B cell (primary cell): ENCODE data around the gene RAI1. TPM values are rescaled to one million over a fixed set of nuclear protein-coding genes. Genes with fewer than 3 reads are reported as not detected.

ENCODE experiments used
- ATAC-seq: fragments of 200-7000 bp; cut with Tn5 transposase; one replicate; pipeline ENCODE4 v1.10.0; 2021; ENCODE audit warnings: low read depth, mild to moderate bottlenecking, moderate number of reproducible peaks, moderate library complexity
- CTCF ChIA-PET: fragments of 350-600 bp; sonication (Branson Sonifier 250); formaldehyde crosslinking; loops from one replicate; lab custom pipeline; 2021; ENCODE audit warnings: antibody characterized with exemption, inconsistent platforms; lab: Charles Lee
- POLR2A ChIA-PET: fragments of 350-600 bp; sonication (Branson Sonifier 250); formaldehyde crosslinking; loops from one replicate; lab custom pipeline; 2021; ENCODE audit warnings: antibody characterized with exemption; lab: Charles Lee
- DNase-seq: peaks from one replicate; pipeline ENCODE4 v3.0.0; 2013
- H2AFZ ChIP-seq: 2 replicates; pipeline ENCODE4 v1.6.1; 2012; ENCODE audit warnings: mild to moderate bottlenecking, low read depth, low read length; ENCODE audit not compliant: insufficient read depth, poor library complexity, severe bottlenecking
- H3K27ac ChIP-seq, 2 donors: 1 replicate in 1 of 2; 2 replicates in 1 of 2; pipeline ENCODE4 v1.5.1; 2012 to 2013; ENCODE audit warnings: low read length in 2 of 2, mild to moderate bottlenecking in 2 of 2, moderate library complexity in 1 of 2
- H3K27me3 ChIP-seq, 4 experiments: fragments of 200-600 bp in 1 of 4; sonication (generic) in 1 of 4; replicated peaks in 1 of 4; 1 replicate in 2 of 4; 2 replicates in 2 of 4; pipeline versions ENCODE4 v1.6.1 to v1.7.0; 2013 to 2016; ENCODE audit warnings: low read length in 3 of 4, mild to moderate bottlenecking in 2 of 4, mixed read lengths in 1 of 4, moderate library complexity in 1 of 4; ENCODE audit not compliant: insufficient read depth in 4 of 4, control insufficient read depth in 3 of 4; ENCODE audit errors: control extremely low read depth in 1 of 4
- H3K36me3 ChIP-seq, 2 experiments: replicated peaks in 1 of 2; 1 replicate in 1 of 2; 2 replicates in 1 of 2; pipeline versions ENCODE4 v1.6.1 to v1.7.1; 2013; ENCODE audit warnings: low read length in 1 of 2; ENCODE audit not compliant: insufficient read depth in 2 of 2, control insufficient read depth in 1 of 2; ENCODE audit errors: control extremely low read depth in 1 of 2, extremely low read depth in 1 of 2
- H3K4me1 ChIP-seq, 2 donors: fragments of 200-600 bp in 1 of 2; sonication (generic) in 1 of 2; 1 replicate in 1 of 2; 2 replicates in 1 of 2; pipeline versions ENCODE4 v1.5.1 to v1.6.1; 2013 to 2017; ENCODE audit warnings: low read length in 2 of 2; ENCODE audit not compliant: control insufficient read depth in 2 of 2, insufficient read depth in 2 of 2
- H3K4me2 ChIP-seq: replicated peaks from 2 replicates; pipeline ENCODE3; 2012; ENCODE audit warnings: mild to moderate bottlenecking, low read depth, low read length; ENCODE audit not compliant: poor library complexity, severe bottlenecking
- H3K4me3 ChIP-seq, 5 experiments: fragments of 200-600 bp in 1 of 5; sonication (generic) in 1 of 5; 1 replicate in 3 of 5; 2 replicates in 2 of 5; pipeline versions ENCODE4 v1.5.1 to v1.7.0; 2011 to 2016; ENCODE audit warnings: low read length in 4 of 5, mild to moderate bottlenecking in 4 of 5, low read depth in 2 of 5, control low read depth in 1 of 5, moderate library complexity in 1 of 5; ENCODE audit not compliant: insufficient read depth in 1 of 5; ENCODE audit errors: control extremely low read depth in 1 of 5, extremely low read depth in 1 of 5
- H3K79me2 ChIP-seq: fragments of 200-600 bp; sonication (generic); one replicate; pipeline ENCODE4 v1.6.0; 2016; ENCODE audit warnings: low read length; ENCODE audit not compliant: control insufficient read depth, insufficient read depth
- H3K9ac ChIP-seq: fragments of 200-600 bp; sonication (generic); 2 replicates; pipeline ENCODE4 v1.6.1; 2017; ENCODE audit warnings: mild to moderate bottlenecking, low read length, moderate library complexity
- H3K9me3 ChIP-seq, 3 donors: one replicate each; pipeline versions ENCODE4 v1.6.1 to v1.7.1; 2013; ENCODE audit warnings: low read length in 2 of 3; ENCODE audit not compliant: control insufficient read depth in 2 of 3, insufficient read depth in 1 of 3; ENCODE audit errors: control extremely low read depth in 1 of 3
- H4K20me1 ChIP-seq: 2 replicates; pipeline ENCODE4 v1.6.0; 2012; ENCODE audit warnings: mild to moderate bottlenecking, low read length; ENCODE audit not compliant: insufficient read depth, control insufficient read depth, poor library complexity, severe bottlenecking
- H3K27ac Mint-ChIP-seq: one replicate; pipeline ENCODE4 v1.8.0; 2021; ENCODE audit warnings: mixed read lengths
- H3K27me3 Mint-ChIP-seq: one replicate; pipeline ENCODE4 v1.8.0; 2021; ENCODE audit warnings: mixed read lengths
- H3K4me1 Mint-ChIP-seq: one replicate; pipeline ENCODE4 v1.8.0; 2021; ENCODE audit warnings: mixed read lengths
- H3K4me3 Mint-ChIP-seq: one replicate; pipeline ENCODE4 v1.8.0; 2021; ENCODE audit warnings: mixed read lengths
- H3K9me3 Mint-ChIP-seq: one replicate; pipeline ENCODE4 v1.8.0; 2022; ENCODE audit warnings: mixed read lengths; ENCODE audit not compliant: insufficient read depth
- EZH2 ChIP-seq: IDR thresholded peaks from 2 replicates; pipeline ENCODE4 v1.6.1; 2012; ENCODE audit warnings: borderline replicate concordance, low read depth, mild to moderate bottlenecking, moderate library complexity, low read length; ENCODE audit not compliant: insufficient read depth, poor library complexity, severe bottlenecking
- whole genome bisulfite sequencing: methylation state at CpG from one replicate; pipeline ENCODE4 v1.1.5; 2013; ENCODE audit warnings: missing lambda C conversion rate; ENCODE audit not compliant: insufficient coverage; 5-methylcytosine and 5-hydroxymethylcytosine counted together
- intact Hi-C: fragments of 100-400 bp; cut with micrococcal nuclease; formaldehyde crosslinking; loops from one replicate; pipeline ENCODE4 v1.10.0; 2022
- polyA plus RNA-seq: library from polyadenylated mRNA; depleted of rRNA; stranded (reverse); fragments of >200 nt; gene quantifications from 2 replicates; pipeline ENCODE4 v1.2.3, GENCODE V29; 2012
- total RNA-seq, 2 donors: library from RNA; stranded (reverse); fragments of 120-200 nt in 1 of 2; gene quantifications; 1 replicate in 1 of 2; 2 replicates in 1 of 2; pipeline versions ENCODE4 v1.2.3 to v1.2.4, GENCODE V29; 2013 to 2022
- TF ChIP-seq, protein P1 (sequence below): fragments of 200-600 bp; IDR thresholded peaks from one replicate; pipeline ENCODE4 v1.8.0; 2022; ENCODE audit warnings: antibody characterized with exemption, mild to moderate bottlenecking

The RAI1 gene
- total and polyA plus RNA-seq, 2 donors (not counting 1 experiment from before 2014, with no cell fraction given) = 4.7 to 34.0 TPM

DNA sequence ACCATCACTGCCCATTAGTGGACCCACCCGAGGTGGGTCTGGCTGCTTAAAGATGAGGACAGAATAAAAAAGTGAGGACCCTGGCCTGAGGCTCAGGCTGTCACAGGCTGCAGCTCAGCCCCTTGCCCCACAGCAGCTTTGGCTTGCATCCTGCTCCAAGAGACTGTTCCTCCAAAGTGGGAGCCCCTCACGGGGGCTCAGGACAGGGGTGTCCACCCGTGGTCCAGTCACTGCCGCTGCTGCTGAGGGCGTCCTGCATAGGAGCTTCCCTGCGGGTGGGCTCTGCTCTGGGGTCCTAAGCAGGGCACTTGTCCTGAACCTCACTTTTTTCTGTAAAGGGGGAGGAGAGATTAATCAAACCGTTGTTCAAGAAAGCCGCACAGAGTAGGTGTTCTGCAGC, 107.7 kb downstream of the RAI1 start:
- peaks cover 34% of the 10 kb centered on the region for H3K4me1 Mint-ChIP-seq
- ATAC-seq (no peak), DNase-seq (no peak)
- WGBS = 94% methylated on average over 8 of the region's 8 CpGs
- Histone ChIP-seq H4K20me1 (peaks cover 55% of the 10 kb centered on the region), H3K4me2 (no peak overlapping the region), H3K9me3 (no peaks in the 10 kb centered on the region), H3K27me3 (no peaks in the 10 kb centered on the region), H3K27ac (no peak overlapping the region), H3K79me2 (peaks cover 18% of the 10 kb centered on the region), H3K4me1 (peaks cover 21 to 33% of the 10 kb centered on the region in 2 donors), H3K9ac (no peak overlapping the region), H3K36me3 (peaks cover 0 to 3% of the 10 kb centered on the region in 2 experiments), H3K4me3 (no peak overlapping the region), H2AFZ (no peak overlapping the region)
- H3K9me3 Mint-ChIP-seq = no peaks in the 10 kb centered on the region
- intact Hi-C loops = no loop called here
- TF ChIP-seq, protein P1, sequence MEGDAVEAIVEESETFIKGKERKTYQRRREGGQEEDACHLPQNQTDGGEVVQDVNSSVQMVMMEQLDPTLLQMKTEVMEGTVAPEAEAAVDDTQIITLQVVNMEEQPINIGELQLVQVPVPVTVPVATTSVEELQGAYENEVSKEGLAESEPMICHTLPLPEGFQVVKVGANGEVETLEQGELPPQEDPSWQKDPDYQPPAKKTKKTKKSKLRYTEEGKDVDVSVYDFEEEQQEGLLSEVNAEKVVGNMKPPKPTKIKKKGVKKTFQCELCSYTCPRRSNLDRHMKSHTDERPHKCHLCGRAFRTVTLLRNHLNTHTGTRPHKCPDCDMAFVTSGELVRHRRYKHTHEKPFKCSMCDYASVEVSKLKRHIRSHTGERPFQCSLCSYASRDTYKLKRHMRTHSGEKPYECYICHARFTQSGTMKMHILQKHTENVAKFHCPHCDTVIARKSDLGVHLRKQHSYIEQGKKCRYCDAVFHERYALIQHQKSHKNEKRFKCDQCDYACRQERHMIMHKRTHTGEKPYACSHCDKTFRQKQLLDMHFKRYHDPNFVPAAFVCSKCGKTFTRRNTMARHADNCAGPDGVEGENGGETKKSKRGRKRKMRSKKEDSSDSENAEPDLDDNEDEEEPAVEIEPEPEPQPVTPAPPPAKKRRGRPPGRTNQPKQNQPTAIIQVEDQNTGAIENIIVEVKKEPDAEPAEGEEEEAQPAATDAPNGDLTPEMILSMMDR = no peak
- no peak for TF ChIP-seq EZH2
- H3K27ac Mint-ChIP-seq = no peak overlapping the region
- CTCF ChIA-PET = no interaction called here
- no peak overlapping the region for H3K4me3 Mint-ChIP-seq
- H3K27me3 Mint-ChIP-seq = no peaks in the 10 kb centered on the region
- POLR2A ChIA-PET = no interaction called here

DNA sequence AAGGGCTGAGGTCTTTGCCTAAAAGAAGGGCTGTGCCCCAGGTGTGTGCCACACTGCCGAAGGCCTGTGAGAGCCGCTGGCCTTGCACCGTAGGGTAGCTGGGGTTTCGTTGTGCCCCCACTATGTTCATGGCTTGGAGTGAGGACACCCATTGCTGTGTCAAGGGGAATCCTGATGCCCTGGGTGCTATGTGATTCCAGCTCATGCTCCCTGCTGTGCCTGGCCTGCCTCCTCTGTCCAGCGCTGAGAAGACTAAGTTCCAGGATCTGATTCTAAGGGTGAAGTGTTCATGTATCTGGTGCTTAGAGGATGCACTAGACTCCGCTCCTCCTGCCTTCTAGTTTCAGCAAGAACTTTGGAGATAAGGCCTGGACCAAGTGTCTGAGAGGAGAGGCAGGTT, 108.2 kb downstream of the RAI1 start:
- DNase-seq = no peak
- no peak overlapping the region for H3K27ac ChIP-seq
- H3K36me3 ChIP-seq = peaks cover 0 to 8% of the 10 kb centered on the region in 2 experiments
- Mint-ChIP-seq H3K9me3 (no peaks in the 10 kb centered on the region), H3K4me1 (peaks cover 30% of the 10 kb centered on the region), H3K27ac (no peak overlapping the region), H3K4me3 (no peak overlapping the region), H3K27me3 (no peaks in the 10 kb centered on the region)
- H3K9me3 ChIP-seq = no peaks in the 10 kb centered on the region
- no peak for TF ChIP-seq EZH2
- TF ChIP-seq, protein P1 = no peak
- intact Hi-C loops = no loop called here
- H4K20me1 ChIP-seq = peaks cover 51% of the 10 kb centered on the region
- H3K4me1 ChIP-seq = peaks cover 16 to 28% of the 10 kb centered on the region in 2 donors
- ChIA-PET POLR2A (no interaction called here), CTCF (no interaction called here)
- H2AFZ ChIP-seq = no peak overlapping the region
- no peak for ATAC-seq
- no peak overlapping the region for H3K4me3 ChIP-seq
- H3K27me3 ChIP-seq = no peaks in the 10 kb centered on the region
- H3K9ac ChIP-seq = no peak overlapping the region
- 100% methylated on average over 6 of the region's 6 CpGs for WGBS
- H3K4me2 ChIP-seq = no peak overlapping the region
- peaks cover 17% of the 10 kb centered on the region for H3K79me2 ChIP-seq
